ENCODE results near the gene SBNO2. TPM values are rescaled to one million over a fixed set of nuclear protein-coding genes. Genes with fewer than 3 reads are reported as not detected.

SBNO2 gene
- total RNA-seq, 1 donor from 2014 or later = 18.7 TPM

DNA sequence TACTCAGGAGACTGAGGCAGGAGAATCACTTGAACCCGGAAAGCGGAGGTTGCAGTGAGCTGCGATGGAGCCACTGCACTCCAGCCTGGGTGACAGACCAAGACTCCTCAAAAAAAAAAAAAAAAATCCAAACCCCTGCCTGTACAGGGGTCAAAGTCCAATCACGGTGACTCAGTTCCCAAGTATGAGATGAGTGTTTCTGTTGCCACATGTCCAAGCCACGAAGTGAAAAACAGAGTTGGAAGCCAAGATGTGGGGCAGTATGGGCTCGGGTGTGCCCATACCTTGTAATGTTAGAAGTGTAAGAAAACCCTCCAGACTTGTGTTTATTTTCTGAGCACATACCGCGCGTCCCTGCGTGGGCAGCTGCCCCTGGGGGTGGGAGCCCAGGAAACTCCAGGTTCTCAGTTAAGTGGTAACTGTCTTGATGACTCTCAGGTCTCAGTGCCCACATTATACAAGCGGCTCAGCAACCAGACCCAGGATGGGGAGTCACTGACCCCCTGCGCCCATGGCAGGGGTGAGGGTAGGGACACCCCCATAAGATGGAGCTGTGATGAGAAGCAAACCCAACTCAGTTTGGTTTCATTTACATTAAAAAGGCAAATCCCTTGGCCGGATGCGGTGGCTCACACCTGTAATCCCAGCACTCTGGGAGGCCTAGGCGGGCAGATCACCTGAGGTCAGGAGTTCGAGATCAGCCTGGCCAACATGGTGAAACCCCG is 71.5 kb downstream of the SBNO2 start:
- ATAC-seq (peak; percentile 1), DNase-seq (no peak)
- intact Hi-C loops (cut with micrococcal nuclease) = no loop called here

- ATAC-seq = peak; percentile 19
- intact Hi-C loops (cut with micrococcal nuclease) = no loop called here
Measured at GRCh38 chr19:1101337-1101698, 72.8 kb downstream of the SBNO2 start.

GRCh38 chr19:1098177-1099051 is 75.7 kb downstream of the SBNO2 start:
- DNase-seq (peak; percentile 33), ATAC-seq (no peak)
- intact Hi-C loops (cut with micrococcal nuclease) = no loop called here

More at GRCh38 chr19:1101337-1101698, 72.8 kb downstream of the SBNO2 start:
- peak; percentile 61 for DNase-seq

GRCh38 chr19:1097810-1098176 is 76.3 kb downstream of the SBNO2 start:
- intact Hi-C loops (cut with micrococcal nuclease) = no loop called here
- no peak for ATAC-seq
- DNase-seq = no peak

DNA sequence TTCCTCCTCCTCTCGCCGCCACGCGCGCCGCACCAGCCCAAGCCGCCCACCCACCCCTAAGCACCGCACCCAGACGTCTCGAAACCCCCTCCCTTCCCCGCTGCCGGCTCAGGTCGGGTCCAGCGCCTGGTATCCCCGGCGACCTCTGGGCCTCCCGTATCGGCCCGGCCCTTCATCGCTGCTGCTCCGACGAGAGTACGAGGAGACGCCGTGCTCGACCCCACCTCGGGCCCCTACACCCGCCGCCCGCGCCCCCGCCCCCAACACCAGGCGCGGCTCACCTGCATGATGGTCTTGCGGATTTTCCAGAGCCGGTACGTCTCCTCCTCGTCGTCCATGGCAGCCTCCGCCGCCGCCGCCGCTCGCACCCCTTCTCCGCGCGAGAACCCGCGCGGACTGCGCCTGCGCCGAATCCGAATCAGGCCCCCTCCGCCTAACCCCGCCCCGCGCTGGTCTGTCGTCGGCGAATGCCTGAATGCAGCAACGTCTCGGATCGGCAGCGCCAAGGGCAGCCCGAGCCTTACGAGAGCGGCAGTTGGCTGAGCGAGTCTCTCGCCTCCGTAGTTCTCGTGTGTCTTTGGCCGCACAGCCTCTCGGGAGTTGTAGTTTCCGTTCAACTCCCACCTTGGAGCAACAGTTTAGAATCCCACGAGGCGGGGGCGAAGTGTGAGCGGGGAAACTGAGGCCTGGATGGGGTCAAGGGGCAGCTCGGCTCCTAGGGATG is 78.9 kb downstream of the SBNO2 start, which contains the start of gene POLR2E:
Gene POLR2E, minus strand, starts transcription at position 398 of the 724 bp plus-strand sequence. Its CDS starts 60 bp downstream, at position 338.
- intact Hi-C loops (cut with micrococcal nuclease) = no loop called here

DNA sequence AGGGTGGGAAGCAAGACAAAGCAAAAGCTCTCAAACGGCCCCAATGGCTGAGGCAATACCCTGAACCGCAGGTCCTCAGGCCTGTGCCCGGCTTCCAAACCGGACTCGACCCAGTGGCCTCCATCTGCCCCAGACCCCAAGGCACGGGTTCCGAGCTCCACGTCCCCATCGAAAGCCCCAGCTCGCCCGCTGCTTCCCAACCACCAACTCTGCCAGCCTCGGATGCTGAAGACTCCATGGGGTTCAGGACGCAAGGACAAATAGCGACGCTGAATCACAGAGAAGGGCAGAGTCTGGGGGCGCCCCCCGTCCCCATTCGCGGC is 79.5 kb downstream of the SBNO2 start:
- no peak for ATAC-seq
- DNase-seq = no peak

More for the DNA sequence above, 78.9 kb downstream of the SBNO2 start, which contains the start of gene POLR2E:
- peak; percentile 96 for ATAC-seq
- peak; percentile 99 for DNase-seq

DNA sequence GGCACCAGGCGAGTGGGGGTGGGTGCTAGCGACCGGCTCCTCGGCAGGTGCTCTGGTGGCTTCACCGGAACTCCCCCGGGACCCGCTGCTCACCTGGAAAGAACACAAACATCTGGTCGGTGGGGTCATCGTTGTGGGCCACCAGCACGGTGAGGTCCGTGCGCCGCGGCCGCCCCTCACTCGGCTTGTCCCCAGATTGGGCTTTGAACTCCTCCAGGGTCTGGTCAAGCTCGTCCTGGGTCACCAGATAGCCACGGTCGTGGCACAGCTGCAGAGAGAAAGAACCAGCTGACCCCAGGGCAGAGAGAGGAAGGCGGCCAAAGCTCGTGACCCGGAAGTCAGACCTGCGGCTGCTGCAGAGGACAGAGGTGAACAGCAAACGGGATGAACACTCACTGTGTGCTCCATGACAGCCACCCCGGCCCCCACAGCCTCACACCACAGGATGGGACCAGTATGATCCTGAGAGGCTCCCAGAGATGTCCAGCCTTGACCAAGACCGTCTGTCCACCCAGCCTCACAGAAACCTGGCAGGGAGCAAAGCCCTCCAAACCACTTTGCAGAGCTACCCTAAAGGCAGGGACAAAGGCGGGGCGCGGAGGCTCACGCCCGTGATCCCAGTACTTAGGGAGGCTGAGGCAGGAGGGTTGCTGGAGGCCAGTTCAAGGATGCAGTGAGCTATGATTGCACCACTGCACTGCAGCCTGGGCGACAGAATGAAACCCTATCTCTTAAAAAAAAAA is 80.1 kb downstream of the SBNO2 start:
- ATAC-seq (no peak), DNase-seq (peak; percentile 29)
- intact Hi-C loops (cut with micrococcal nuclease) = no loop called here

More for the DNA sequence above, 79.5 kb downstream of the SBNO2 start:
- intact Hi-C loops (cut with micrococcal nuclease) = no loop called here

DNA sequence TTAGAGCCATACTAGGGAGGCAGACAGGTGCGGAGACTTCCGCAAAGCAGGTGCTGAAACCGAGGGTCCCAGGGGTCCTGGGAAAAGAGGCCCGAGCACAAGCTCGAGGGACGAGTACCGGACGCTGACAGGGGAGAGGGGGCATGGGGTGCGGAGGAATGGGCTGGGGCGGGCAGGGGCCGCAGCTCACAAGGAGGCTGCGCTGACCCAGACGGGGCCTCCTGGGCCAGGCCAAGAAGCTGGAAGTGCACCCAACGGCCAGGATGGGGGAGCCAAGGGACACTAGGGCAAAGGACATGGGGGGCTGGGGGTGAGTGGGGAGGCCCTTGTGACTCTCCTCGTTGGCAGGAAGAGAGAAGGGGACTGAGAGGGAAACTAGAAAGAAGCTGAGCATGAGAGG is 80.7 kb downstream of the SBNO2 start:
- no peak for ATAC-seq
- intact Hi-C loops (cut with micrococcal nuclease) = no loop called here

DNA sequence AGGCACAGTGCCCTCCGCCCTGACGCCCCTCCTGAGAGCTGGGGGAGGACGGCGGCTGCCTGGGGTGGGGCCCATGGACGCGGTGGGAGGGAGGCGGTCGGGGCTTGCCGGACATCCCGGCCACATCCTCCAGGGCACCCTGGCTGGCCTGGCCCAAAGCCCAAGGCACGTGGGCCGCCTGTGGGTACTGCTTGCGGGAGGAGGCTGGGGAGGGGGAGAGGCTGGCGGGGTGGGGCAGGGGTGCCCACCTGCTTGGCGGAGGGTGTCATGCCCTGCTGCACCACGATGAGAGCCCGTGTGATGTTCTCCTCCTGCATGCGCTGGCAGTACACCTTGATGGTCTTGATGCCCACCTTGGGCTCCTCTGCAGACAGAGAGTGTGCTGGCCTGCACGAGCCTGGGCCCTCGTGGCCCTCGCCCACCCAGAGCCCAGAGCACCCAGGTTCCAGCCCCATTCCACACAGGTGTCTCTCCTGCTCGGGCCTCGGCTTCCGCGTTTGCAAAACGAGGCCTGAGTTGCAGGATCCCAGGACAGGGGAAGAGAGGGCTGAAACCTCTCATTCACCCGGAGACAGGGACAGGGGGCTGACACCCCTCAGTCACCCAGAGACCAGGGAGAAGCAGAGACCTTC is 82.4 kb downstream of the SBNO2 start:
- DNase-seq (peak; percentile 39), ATAC-seq (no peak)
- intact Hi-C loops (cut with micrococcal nuclease) = no loop called here

More for the DNA sequence above, 80.7 kb downstream of the SBNO2 start:
- DNase-seq = no peak

- DNase-seq = no peak
- intact Hi-C loops (cut with micrococcal nuclease) = no loop called here
- no peak for ATAC-seq
Measured at GRCh38 chr19:1090731-1091543, 83.1 kb downstream of the SBNO2 start.

DNA sequence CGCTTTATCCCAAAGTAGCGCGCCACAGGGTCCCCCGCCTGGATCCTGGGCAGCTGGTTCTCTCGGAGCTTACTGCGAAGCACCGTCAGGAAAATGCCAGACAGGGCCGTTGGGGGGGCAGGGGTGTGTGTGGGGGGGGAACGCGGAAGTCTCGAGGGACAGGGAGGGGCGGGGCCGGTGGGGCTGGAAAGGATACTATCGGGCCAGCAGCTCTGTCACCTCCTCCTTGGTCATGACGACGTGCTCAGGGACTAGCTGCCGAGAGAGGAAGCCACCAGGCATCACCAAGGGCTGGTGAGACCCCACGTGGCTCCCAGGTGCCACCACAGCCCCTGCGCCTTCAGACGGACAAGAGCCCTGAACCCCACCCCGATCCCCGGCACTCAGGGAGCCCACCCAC is 84.2 kb downstream of the SBNO2 start:
- DNase-seq (peak; percentile 34), ATAC-seq (no peak)
- intact Hi-C loops (cut with micrococcal nuclease) = no loop called here

- intact Hi-C loops (cut with micrococcal nuclease) = no loop called here
- ATAC-seq (no peak), DNase-seq (no peak)
Measured at GRCh38 chr19:1089126-1089771, 84.8 kb downstream of the SBNO2 start.

DNA sequence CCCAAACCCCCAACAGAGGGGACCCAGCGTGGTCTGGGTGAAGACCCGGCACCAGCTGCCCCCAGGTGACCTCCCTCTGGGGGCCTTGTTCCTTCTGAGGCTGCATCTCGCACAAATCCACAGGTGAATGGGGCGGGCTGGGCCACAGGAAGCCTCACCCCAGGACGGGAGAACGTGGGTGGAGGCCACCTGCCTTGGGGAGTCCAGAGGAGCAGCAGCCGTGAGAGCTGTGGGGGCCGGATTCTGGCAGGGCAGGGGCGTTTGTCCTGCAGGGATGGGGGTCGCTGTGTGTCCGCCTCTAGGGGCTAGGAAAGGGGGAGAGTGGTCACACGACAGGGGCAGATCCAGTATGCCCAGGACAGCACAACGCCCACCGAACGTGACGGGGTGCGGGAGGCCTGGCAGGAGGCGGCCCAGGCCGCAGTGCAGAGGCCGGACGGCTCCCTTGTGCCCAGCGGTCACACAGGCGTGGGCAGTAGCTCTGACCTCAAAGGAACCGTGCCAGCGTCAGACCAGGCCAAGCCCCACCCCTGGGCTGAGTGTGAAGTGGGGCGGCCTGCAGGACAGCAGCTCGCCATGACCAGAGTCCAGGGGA is 85.6 kb downstream of the SBNO2 start:
- peak; percentile 46 for ATAC-seq
- intact Hi-C loops (cut with micrococcal nuclease) = no loop called here
- DNase-seq = no peak

DNA sequence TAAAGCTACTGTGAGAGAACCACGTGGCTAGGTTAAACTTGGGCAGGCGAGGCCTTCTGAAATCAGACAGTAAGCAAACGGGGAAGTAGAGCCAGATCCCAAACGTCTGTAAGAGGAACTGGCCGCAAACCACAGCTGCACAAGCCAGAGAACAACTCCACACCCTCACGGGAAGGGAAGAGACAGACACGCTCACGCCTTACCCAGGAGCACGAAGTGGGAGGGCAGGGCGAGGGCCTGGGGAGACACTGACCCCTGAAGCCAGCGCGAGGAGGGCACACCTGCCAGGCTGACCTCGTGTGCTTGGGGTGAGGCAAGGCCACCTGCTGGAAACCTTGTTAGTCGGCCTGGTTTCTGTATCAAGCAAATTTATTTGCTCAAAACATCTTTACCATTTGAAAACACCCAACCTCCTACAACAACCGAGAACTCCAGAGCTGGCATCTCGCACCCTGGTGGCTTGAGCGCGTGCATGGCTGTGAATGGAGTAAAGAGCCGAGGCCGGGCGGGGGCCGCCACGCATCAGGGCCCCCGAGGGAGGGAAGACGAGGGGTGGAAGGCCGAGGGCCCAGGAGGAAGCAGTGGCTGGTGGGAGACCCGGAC is 86.2 kb downstream of the SBNO2 start:
- DNase-seq = peak; percentile 42
- ATAC-seq = peak; percentile 58
- intact Hi-C loops (cut with micrococcal nuclease) = no loop called here

GRCh38 chr19:1086613-1087012 is 87.5 kb downstream of the SBNO2 start:
- no peak for ATAC-seq
- no peak for DNase-seq
- intact Hi-C loops (cut with micrococcal nuclease) = no loop called here

DNA sequence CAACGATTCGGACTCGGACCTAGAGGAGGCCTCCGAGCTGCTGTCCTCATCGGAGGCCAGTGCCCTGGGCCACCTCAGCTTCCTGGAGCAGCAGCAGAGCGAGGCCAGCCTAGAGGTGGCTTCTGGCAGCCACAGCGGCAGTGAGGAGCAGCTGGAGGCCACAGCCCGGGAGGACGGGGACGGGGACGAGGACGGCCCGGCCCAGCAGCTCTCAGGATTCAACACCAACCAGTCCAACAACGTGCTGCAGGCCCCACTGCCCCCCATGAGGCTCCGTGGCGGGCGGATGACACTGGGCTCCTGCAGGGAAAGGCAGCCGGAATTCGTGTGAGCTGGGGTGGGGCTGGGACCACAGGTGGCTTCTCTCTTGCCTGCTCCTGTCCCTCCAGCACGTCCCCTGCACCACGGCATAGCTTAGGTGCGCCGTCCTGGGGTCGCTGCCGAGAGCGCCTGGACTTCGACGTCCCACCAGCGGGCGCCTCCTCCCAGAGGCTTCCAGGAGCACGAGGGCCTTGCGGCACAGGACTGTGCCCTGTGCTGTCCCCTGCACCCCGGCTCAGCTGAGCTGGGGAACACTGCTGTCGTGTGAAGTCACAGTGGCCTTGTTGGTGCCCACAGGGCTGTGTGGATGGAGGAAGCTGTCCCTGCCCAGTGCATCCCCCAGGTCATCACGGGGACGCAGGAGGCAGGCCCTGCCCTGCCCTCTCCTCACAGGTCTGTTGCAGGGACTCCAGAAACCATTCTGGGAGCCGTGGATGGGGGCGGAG is 88.2 kb downstream of the SBNO2 start:
- intact Hi-C loops (cut with micrococcal nuclease) = no loop called here
- ATAC-seq (no peak), DNase-seq (peak; percentile 30)
